OCI-LY1 (cell line): ENCODE data around the gene TOMM20.

ENCODE experiments used
- CTCF ChIP-seq: fragments of 200-600 bp; sonication (generic), shearing (Covaris generic); IDR thresholded peaks from 2 replicates; pipeline ENCODE4 v1.5.1; 2017; ENCODE audit warnings: mild to moderate bottlenecking, antibody characterized with exemption, low read length, moderate library complexity, mixed read lengths
- EZH2 ChIP-seq: fragments of 200-600 bp; sonication (generic), shearing (Covaris generic); IDR thresholded peaks from 2 replicates; pipeline ENCODE4 v1.8.0; 2017; ENCODE audit warnings: borderline replicate concordance, mixed run types, mild to moderate bottlenecking, antibody characterized with exemption, low read length, moderate library complexity, mixed read lengths

GRCh38 chr1:235073968-235074522 lies 54.6 kb downstream of the TOMM20 start:
- TF ChIP-seq CTCF (no peak), EZH2 (no peak)
